ENCODE measurements around the gene CNPY1. TPM values are rescaled to one million over a fixed set of nuclear protein-coding genes. Genes with fewer than 3 reads are reported as not detected.

The CNPY1 gene
- total RNA-seq, 1 donor from 2014 or later: not detected

- DNase-seq (ENCODE audit: low read depth in 2 of 2): no peak
Measured at GRCh38 chr7:155467846-155468784, 78.2 kb downstream of the CNPY1 start.

DNA sequence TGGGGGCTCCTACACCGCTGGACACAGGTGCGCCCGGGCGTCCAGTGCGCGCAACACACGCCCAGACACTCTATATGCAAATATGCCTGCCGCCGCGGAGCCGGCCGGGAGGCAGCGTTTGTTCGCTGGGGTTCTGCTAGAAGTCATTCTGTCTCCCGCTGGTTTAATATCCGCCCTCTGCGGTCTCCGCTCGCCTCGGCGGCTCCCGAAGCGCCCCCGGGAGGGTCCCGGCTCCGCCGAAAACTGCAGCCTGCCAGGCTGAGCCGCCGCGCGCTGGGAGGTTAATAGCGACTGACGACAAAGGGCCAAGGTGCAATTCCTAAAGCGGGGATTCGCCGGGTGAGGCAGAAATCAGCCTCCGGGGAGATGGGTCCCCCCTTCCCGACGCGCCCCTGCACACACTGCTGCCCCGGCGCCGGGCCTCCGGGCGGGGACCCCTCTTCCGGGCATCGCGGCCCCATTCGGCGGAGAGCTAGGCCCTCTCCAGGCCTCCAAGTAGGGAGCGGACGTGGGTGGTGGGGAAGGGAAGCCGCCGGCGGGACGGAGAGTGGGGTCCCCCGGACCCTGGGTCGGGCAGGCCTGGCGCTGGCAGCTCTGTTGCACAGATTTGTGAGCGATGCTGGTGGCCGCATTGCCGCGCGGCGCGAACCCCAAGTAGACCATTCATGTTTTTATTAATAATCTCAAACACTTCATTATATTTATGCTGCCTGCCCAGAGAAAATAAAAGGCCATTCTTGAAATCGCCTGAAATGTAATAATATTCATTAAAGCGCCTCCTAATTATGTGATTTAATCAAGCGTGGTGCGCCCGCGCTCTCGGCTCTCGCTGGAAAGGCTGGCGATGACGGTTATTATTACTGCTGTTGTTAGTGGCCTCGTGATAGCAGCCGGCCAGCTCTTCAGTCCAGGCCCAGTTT, 79.3 kb downstream of the CNPY1 start:
- no peak for DNase-seq (ENCODE audit: low read depth in 2 of 2)

- no peak for DNase-seq (ENCODE audit: low read depth in 2 of 2)
Measured at GRCh38 chr7:155466142-155466813, 80.1 kb downstream of the CNPY1 start.

GRCh38 chr7:155465761-155466141, 80.6 kb downstream of the CNPY1 start:
- no peak for DNase-seq (ENCODE audit: low read depth in 2 of 2)

DNA sequence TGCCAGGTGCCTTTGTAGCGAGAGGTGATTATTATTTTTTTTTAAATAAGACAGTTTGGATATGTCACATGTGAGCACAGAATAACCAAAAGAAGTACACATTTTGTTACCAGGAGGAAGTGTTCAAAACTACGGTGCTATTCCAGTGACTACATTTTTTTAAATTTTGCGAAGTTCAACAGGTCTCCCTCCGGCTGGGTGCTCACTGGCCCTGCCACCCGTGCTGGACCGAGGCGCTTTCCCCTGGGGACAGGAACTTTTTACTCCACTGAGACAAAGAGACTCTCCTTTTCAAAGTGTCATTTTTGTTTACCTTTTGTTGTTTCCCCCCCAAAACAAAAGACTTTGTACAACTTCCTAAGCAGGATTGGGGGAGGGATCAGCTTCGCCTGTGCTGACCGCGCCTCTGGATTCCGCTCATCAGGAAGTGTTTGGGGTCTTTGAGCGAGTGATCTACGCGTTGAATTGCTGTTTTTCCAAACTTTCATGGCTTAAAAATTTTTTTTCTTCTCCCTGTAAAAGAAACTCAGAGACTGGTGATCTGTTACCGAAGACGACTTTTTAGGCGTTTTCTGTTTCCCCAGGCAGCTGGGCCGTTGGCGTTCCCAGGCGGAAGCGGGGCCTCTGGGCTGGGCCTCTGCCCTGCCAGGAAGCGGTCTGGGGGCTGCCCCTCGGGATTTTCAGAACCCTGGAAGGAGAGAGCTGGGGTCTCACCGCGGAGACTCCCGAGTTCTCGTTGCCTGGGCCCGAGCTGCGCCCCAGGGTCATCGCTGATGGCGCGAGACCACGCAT, 81.2 kb downstream of the CNPY1 start:
- DNase-seq (ENCODE audit: low read depth in 2 of 2): no peak

GRCh38 chr7:155464183-155464582, 82.2 kb downstream of the CNPY1 start:
- DNase-seq (ENCODE audit: low read depth in 2 of 2): no peak

- no peak for DNase-seq (ENCODE audit: low read depth in 2 of 2)
Measured at GRCh38 chr7:155463114-155463811, 83.1 kb downstream of the CNPY1 start.

GRCh38 chr7:155462163-155462735, 84.1 kb downstream of the CNPY1 start:
- no peak for DNase-seq (ENCODE audit: low read depth in 2 of 2)

- DNase-seq (ENCODE audit: low read depth in 2 of 2): no peak
Measured at GRCh38 chr7:155461631-155462030, 84.7 kb downstream of the CNPY1 start.

DNA sequence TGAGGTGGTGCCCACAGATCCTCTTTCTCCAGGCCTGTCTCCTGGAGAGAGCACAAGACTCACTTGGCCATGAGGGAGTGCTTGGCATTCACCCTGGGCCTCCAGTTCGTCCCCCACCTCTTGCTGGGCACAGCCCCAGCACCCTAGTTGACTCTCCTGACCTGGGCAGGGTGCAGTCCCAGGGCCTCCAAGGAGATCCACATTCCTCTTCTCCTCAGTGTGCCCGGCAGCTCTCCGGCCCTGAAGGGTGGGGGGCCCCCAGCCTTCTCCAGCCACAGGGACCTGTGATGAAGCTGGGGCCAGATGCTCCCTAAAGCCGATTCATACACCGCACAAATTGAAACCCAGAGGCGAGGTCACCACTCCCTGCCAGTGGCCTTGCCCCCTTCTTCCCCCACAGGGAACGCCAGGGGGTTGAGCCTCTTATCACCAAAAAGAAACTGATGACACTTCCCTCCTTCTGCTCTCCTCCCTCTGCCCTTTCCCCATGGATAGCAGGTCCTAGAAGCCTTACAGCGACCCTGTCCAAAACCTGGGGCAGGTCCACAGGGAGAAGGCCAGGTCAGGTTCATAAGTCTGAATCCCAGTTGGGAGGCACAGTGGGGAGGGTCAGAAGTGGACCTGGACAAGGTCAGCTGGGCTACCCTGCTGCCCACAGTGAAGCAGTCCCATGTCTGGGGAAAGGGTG, 85.3 kb downstream of the CNPY1 start:
- no peak for DNase-seq (ENCODE audit: low read depth in 2 of 2)

- DNase-seq (ENCODE audit: low read depth in 2 of 2): no peak
Measured at GRCh38 chr7:155459700-155460461, 86.5 kb downstream of the CNPY1 start.

GRCh38 chr7:155458878-155459699, 87.3 kb downstream of the CNPY1 start:
- no peak for DNase-seq (ENCODE audit: low read depth in 2 of 2)

GRCh38 chr7:155458111-155458877, 88.1 kb downstream of the CNPY1 start, which contains the start of gene EN2:
TSS of gene EN2 (plus strand) at chr7:155458129. CDS start at chr7:155458378, 249 bp downstream.
- peak in 1 of 2 donors; percentile 16 for DNase-seq (ENCODE audit: low read depth in 2 of 2)

- DNase-seq (ENCODE audit: low read depth in 2 of 2): no peak
Measured at GRCh38 chr7:155457544-155458110, 88.7 kb downstream of the CNPY1 start.

DNA sequence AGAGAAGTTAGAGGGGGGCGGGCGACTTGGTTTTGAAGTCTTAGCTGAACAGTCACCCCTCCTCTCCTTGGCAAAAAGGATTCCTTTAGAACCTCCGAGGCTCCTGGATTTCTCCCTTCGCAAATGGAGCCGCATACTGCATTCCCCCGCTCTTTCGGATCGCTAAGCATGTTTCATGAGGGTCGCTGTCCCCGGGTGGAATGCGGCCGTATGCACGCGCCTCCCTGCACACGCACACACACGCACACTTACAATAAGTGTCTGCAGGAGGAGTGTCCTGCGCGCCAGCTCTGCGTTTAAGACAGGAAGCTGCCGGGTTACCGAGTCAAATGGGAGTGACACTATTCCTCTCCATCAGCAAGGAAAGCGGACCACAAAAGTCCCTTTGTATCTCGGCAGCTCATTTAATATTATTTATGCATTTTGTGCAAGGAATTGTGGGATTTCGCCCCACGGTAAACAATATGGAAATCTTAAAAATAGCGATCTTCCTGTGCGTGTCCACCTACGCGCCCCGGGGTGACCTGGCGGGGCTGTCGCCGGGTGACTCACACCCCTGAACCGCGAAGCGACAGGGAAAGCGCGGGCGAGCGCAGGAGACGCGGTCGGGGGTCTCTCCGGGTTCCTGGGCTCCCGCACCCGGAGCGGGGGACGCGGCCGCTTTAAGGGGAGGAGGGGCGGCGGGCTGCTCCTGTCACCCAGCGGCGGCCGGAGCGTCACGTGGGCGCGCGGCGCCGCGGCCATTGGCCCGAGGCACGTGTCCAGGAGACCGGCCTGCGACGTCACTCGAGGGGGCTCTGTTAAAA, 89.4 kb downstream of the CNPY1 start:
- peak; percentile 9 to 73 for DNase-seq (ENCODE audit: low read depth in 2 of 2)

Measured in dermis microvascular lymphatic vessel endothelial cell (primary cell).